ENCODE results near the gene CAMK2D.

DNA sequence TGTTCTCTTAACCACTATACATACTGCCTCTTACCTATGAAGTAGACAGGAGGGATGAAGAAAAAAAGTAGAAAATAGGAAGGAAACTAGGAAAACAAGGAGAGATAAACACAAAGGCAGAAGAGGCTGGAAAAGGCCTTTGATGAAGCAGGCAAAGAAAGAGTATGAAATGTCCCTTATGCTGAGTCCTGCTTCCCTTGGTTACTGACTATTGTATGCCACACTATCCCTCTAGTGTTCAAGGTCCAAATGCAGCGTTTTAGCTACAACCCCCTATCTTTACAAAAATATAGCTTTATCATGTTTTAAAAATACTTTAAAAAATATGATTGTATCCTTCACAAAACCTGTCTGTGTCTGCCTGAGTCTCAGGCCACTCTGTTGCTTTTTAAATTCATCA is 233.1 kb downstream of the CAMK2D start:
- TF ChIP-seq CTCF (conservative IDR thresholded peaks at IDR 0.05) = no peak
- TF ChIP-seq EZH2 (IDR thresholded peaks at IDR 0.05; ENCODE audit: low read depth) = no peak

Measured in PC-9 (cell line).